GM18498 (cell line): Measurements from ENCODE around the gene MAPK13.
A peak's percentile ranks its signal among the peaks of the same experiment; 100 is the strongest.

Source experiments
- ATAC-seq: cut with Tn5 transposase; IDR thresholded peaks from one replicate; pipeline ENCODE4 v1.9.1; 2021; ENCODE audit warnings: mild to moderate bottlenecking, moderate library complexity; ENCODE audit not compliant: unreplicated experiment

MAPK13 gene

DNA sequence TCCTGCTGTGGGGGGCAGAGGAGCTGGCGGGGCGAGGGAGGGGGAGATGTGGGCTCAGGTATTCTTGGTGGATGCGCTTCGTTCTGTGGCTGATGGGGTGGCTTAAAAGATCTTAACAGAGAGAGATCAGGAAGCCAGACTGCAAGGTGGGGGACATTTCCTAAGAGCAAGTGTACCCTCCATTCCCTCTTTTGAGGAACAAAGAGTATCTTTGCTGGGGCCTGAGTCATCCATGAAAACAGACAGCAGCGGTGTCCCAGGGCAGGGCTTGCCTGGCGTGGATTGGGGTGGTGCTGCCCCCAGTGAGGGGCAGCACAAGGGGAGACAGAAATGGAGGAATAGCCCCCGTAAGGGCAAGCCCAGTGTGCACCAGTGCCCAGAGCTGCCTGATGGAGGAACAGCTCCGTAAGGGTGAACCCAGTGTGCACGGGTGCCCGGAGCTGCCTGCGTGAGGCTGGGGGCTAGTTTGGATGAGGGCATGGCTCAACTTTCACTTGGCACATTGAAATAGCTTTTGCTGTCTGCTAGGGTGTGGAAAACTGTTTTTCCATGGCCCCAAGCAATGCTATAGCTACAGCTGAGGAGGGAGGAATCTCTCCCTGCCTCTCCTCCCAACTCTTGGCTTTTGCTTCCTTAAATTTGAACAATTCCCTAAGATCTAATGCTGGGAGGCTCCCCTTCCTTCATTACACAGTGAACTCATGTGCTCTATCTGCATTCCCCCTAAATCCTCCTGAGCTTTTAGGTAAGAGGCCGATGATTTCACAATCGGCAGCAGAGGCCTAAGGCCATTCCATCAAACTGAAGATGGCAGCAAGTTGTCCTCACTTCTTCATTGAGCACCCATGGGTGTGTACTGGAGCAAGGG is 12.9 kb downstream of the MAPK13 start:
- no peak for ATAC-seq

DNA sequence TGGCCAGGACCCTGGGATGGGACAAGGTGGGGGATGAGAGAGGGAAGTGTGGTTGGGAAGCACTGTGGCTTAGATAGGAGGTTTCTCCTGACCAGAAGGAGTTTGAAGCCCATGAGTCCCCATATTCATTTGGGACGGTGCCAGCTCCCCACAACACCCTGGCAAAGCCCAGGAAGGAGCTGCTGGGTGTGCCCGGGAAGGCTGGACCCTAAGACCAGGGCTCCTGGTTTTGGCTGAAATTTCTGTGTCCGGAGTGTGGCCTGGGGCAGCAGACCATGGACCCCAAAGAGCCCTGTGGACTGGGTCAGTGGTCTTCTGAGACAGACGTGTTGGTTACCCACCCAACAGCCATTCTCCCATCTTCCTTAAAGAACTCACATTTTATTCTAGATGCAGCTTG is 15.2 kb downstream of the MAPK13 start:
- ATAC-seq: no peak

DNA sequence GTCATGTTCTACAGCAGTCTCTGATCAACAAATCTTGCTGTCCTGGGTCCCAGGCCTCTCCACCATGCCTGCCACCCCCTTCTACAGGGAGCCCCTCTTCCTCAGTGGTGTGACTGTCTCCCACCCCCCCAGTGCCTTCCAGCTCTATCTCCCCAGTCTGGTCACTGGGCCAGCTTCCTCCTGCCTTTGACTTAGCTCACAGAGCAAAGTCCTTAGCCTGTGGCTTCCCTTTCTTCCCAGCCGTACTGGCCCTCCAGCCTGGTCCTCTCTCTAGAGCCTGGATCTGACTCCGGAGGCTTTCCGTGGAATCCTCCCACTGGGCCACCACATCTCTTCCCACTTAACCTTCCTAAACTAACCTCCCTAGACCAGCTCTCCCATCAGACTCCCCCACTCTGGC is 17.0 kb downstream of the MAPK13 start:
- ATAC-seq: no peak

DNA sequence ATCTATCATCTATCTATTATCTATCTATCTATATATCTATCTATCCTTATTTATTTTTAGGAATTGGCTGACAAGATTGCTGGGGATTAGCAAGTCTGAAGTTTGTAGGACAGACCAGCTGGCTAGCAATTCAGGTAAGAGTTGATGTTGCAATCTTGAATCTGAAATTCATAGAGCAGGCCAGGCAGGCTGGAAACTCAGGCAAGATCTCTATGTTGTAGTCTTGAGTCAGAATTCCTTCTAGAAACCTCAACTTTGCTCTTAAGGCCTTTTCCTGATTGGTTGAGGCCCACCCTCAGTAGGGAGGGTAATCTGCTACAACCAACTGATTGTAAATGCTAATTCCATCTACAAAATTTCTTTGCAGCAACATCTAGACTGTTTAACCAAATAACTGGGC is 19.2 kb downstream of the MAPK13 start:
- no peak for ATAC-seq

DNA sequence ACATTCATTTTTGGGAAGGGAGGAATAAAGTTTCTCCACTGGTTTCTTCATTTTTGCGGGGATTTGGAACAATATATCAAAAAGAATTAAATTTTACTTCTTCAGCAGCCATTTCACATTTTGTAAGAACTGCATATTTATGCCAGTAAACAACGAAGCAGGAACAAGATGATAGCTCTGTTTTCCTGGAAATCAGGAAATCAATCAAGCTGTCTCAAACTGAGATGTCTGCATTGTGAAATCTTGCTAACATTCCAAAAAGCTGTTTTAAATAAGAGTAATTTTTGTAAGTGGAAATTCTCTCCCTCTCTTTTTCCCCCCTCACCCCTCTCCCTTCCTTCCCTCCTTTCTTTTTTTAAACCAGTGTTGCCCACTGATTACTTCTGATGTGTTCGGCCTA is 20.0 kb downstream of the MAPK13 start:
- ATAC-seq: no peak

DNA sequence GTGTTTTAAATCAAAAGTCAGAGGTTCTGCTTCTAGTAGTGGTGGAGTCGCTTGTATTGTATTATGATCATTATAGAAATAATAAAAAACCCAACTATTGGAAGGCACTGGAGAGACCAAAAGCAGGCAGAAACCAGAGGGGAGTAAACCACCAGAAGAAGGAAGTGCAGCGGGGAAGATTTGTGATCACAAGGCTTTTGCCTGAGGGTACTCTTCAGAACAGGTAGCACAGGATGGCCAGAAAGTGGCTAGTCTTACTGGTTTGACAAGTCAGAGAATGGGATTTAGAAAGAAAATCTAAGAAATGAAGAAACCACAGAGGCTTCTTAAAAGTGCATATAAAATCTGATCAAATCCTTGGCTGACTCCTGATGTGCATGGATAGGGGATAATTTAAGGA is 24.0 kb downstream of the MAPK13 start:
- ATAC-seq: no peak

DNA sequence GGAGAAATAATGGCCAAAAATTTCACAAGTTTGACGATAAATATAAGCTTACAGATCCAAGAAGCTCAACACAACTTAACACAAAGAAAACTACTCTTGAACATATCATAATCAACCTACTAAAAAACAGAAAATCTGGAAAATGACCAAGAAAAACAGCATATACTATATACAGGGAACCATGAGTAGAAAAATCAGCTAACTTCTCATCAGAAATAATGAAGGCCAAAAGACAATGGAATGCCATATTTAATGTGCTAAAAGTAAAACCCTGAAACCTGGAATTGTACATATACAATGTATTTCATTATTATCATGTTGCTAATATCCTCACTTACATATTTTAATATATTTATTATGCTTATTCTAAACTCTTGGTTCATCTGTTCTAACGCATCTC is 25.3 kb downstream of the MAPK13 start:
- no peak for ATAC-seq

DNA sequence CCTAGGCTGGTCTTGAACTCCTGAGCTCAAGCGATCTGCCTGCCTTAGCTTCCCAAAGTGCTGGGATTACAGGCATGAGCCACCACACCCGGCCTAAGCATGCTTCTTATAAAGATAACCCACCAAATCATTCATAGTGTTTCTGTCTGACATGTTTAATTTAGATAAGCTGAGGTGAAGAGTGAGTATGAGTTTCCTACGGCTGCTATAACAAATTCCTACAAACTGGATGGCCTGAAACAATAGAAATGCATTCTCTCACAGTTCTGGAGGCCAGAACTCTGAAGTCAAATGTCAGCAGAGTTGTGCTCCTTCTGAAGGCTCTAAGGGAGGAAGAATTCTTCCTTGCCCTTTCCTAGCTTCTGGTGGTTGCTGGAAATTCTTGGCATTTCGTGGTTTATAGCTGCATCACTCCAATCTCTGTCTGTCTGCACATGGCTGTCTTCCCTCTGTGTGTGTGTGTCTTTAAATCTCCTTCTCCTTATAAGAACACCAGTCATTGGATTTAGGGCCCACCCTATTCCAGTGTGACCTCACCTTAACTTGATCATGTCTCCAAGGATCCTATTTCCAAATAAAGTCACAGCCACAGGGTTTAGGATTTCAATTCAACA is 29.9 kb downstream of the MAPK13 start:
- ATAC-seq: no peak

DNA sequence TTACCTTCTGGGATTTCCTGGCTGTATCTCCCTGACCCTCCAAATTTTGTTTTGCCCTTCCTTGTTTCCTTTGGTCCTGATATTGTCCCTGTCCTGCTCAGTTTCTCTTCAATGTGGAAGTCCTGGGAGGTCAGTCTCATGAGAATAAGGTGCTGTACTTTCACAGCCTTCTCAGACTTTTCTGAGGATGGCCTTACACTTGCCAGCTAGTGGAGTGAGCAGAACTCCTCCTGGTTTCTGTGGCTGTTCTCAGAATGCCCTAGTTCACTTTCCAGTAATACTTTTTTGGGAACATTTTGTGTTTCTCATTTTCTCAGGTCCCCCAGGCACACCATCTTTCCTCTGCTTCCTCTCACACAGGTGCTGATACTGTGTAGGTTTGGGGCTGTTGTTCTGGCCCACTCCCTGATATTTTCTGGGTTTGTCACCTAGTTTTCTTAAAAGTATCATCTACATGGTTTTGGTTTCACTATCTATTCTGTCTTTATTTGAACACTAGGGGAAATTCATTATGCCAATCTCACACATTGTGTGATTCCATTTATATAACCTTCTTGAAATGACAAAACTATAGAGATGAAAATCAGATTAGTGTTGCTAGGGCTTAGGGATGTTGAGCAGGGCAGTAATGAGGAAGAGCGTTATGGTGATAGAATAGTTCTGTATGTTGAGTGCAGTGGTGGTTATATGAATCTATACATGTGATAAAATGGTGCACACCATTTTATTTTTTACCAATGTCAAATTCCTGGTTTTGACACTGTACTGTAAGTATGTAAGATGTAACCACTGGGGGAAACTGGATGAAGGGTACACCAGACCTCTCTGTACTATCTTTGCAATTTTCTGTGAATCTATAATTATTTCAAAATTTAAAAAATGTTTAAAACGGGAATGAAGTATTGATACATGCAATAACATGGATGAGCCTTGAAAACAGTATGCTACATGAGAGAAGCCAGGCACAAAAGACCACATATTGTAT is 39.0 kb downstream of the MAPK13 start:
- peak; percentile 52 for ATAC-seq

DNA sequence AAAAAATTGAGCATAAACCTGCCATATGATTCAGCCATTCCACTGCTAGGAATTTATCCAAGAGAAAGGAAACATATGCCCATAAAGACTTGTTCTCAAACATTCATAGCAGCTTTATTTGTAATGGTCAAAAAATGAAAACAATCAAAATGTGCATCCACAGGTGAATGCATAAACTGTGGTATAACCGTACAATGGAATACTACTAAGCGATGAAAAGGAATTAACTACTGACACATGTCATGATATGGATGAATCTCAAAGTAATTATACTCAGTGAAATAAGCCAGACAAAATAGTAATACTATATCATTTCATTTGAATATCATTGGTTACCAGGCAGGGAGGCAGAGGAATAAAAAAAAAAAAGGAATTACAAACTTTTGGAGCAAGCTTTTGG is 40.4 kb downstream of the MAPK13 start:
- ATAC-seq: no peak

DNA sequence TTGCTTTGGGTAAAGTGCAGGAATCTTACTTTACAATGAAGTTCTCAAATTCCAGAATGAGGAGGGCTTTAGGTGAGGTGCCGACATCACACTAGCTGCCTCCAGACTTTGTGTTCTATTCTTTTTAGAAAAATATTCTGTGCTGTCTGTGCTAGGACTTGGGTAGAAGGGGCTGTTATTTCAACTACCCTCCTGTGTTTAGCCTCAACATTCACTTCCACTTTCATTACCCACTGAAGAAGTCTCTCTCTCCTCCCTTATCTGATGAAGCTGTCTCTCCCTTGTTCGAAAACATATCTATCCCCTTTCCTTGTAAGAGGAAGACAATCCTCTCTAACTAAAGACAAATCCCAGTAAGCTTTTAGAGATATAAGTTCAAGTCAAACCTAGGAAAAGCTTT is 41.3 kb downstream of the MAPK13 start:
- peak; percentile 48 for ATAC-seq

DNA sequence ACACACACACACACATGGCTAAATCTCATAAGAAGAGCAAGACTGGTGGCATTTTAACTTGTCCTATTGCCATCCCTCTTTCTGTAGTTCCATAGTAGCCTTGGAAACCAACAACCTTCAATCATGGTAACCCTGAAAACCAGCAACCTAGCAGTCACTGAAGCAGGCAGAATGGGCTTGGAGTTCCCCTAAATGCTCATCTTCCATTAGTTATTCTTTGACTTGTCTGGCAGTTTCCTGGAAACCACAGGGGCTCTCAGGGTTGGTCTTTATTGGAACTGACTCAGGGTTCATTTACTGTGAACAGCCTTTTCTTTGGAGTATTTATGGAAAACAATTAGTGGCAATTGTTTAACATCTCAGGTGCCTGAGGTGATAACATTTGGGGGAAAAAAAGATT is 46.9 kb downstream of the MAPK13 start:
- ATAC-seq: no peak

DNA sequence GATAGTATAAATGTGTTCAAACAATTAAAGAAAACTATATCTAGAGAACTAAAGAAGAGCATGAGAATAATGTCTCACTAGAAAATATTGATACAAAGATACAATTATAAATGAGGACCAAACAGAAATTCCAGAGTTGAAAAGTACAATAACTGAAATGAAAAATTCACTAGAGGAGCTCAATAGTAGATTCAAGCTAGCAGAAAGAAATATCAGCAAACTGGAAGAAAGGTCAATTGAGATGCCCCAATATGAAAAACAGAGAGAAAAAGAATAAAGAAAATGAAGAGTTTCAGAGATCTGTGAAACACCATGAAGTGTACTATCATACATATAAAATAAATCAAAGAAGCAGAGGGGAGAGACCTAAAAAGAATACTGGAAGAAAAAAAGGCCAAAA is 48.2 kb downstream of the MAPK13 start:
- ATAC-seq: no peak

DNA sequence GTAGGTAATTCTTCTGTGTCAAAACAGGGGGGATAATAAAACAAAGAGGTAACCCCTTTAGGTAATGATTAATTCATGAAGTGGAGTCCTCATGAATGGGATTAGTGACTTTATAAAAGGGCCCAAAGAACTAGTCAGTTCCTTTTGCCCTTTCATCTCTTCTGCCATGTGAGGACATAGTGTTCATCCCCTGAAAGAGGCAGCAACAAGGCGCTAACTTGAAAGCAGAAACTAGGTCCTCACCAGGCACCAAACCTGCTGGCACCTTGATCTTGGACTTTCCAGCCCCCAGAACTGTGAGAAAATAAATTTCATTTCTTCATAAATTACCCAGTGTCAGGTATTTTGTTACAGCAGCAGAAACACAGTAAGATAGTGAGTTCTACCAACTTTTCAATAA is 49.8 kb downstream of the MAPK13 start:
- no peak for ATAC-seq

DNA sequence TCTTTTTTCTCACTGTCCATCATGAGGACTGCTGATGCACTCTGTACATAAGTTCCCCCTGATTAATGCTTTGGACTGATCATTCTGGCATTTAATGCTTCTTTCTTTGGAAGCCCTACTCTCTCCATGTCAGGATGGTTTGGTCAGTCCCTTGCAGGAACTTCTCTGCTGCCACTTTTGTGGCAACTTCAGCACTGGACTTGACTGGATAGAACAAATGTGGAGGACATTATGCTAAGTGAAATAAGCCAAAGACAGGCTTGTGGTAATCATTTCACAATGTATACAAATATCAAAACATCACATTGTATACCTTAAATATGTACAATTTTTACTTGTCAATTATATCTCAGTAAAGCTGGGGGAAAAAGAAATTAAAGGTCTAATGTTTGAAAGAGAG is 54.0 kb downstream of the MAPK13 start:
- no peak for ATAC-seq

DNA sequence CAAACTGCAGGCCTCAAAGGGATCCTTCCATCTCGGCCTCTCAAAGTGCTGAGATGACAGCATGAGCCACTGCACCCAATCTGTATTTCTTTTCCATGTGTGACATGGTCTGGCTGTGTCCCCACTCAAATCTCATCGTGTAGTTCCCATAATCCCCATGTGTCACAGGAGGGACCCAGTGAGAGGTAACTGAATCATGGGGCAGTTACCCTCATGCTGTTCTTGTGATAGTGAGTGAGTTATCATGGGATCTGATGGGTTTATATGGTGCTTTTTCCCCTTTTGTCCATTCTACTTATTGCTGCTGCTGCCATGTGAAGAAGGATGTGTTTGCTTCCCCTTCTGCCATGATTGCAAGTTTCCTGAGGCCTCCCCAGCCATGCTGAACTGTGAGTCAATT is 55.9 kb downstream of the MAPK13 start:
- no peak for ATAC-seq

DNA sequence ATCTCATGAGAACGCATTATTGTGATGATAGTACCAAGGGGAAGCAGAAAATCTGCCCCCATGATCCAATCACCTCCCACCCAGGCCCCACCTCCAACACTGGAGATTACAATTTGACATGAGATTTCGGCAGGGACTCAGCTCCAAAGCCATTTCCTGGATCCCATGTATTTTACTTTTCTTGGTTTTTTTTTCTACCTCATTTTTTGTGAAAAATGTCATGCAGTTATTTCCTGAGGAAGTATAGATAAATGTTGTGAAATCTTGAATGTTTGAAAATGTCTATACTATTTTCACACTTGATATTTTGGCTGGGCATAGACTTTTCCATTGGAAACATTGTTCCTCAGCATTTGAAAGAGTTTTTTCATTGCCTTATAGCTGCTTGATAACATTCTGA is 57.1 kb downstream of the MAPK13 start:
- no peak for ATAC-seq
